ENCODE measurements around the gene UAP1. TPM values are rescaled to one million over a fixed set of nuclear protein-coding genes. Genes with fewer than 3 reads are reported as not detected.

UAP1 gene
- total RNA-seq, 1 donor from 2014 or later, result 55.4 TPM

DNA sequence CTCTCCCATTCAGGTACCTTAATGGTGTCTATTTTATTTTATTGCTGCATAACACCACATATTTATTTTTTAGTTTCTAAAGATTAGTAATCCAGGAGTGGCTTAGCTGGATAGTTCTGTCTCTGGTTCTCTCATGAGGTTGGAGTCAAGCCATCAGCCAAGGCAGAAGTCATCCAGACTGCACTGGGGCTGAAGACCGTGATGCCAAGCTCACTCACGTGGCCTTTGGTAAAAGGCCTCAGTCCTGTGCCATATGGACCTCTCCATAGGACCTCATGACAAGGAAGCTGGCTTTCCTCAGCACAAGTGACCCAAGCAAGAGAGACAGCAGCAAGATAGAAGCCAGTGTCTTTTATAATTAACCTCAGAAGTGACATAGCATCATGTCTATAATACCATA lies 47.8 kb downstream of the UAP1 start:
- H3K4me3 ChIP-seq (ENCODE audit: low read depth, low read length), result no peak overlapping the region
- TF ChIP-seq, protein P1, sequence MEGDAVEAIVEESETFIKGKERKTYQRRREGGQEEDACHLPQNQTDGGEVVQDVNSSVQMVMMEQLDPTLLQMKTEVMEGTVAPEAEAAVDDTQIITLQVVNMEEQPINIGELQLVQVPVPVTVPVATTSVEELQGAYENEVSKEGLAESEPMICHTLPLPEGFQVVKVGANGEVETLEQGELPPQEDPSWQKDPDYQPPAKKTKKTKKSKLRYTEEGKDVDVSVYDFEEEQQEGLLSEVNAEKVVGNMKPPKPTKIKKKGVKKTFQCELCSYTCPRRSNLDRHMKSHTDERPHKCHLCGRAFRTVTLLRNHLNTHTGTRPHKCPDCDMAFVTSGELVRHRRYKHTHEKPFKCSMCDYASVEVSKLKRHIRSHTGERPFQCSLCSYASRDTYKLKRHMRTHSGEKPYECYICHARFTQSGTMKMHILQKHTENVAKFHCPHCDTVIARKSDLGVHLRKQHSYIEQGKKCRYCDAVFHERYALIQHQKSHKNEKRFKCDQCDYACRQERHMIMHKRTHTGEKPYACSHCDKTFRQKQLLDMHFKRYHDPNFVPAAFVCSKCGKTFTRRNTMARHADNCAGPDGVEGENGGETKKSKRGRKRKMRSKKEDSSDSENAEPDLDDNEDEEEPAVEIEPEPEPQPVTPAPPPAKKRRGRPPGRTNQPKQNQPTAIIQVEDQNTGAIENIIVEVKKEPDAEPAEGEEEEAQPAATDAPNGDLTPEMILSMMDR (IDR thresholded peaks at IDR 0.05; ENCODE audit: insufficient read depth, low read length, poor library complexity, severe bottlenecking), result no peak
- no peaks in the 10 kb centered on the region for H3K36me3 ChIP-seq (ENCODE audit: control insufficient read depth, insufficient read depth, low read length)
- no peak for DNase-seq (ENCODE audit: low read depth)
- no peaks in the 10 kb centered on the region for H3K27me3 ChIP-seq (ENCODE audit: control insufficient read depth, insufficient read depth, low read length)

DNA sequence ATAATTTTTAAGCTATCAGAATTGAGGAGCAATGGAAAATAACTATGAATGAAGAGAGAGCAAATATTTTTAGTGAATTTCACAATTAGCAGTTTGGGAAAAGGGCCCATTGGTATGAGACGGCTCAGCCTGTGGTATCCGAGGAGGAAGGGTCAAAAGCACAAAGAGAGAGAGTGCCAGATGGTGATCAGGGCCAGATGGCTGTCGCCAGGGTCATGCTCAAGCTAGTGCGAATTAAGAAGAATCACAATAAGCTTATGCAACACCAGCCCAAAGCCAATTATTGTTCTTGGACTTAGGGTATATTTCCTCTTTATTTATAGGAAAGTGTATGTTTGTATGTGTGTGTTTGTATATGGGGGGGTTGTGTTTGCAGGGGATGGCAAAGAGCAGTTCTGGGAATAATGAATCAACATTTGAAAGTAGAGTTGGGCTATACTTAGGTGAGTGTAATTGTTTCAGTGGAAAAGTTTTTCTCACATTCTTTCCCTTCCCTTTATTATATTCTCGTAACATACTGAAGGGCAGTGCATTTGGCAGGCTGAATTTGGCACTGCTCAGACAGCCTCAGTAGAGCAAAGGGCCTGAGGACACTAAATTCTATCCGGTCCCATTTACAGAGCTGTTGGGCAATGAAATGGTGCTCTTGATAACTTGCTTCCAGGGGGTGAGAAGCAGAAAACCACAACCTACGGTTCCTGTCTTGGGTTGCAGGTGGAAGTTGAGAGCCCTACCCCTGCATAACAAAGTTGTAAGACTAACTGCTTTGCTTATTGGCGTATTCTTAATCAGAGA lies 51.3 kb downstream of the UAP1 start:
- no peaks in the 10 kb centered on the region for H3K27me3 ChIP-seq (ENCODE audit: control insufficient read depth, insufficient read depth, low read length)
- no peaks in the 10 kb centered on the region for H3K36me3 ChIP-seq (ENCODE audit: control insufficient read depth, insufficient read depth, low read length)
- no peak overlapping the region for H3K4me3 ChIP-seq (ENCODE audit: low read depth, low read length)
- TF ChIP-seq, protein P1 (IDR thresholded peaks at IDR 0.05; ENCODE audit: insufficient read depth, low read length, poor library complexity, severe bottlenecking), result no peak
- no peak for DNase-seq (ENCODE audit: low read depth)

DNA sequence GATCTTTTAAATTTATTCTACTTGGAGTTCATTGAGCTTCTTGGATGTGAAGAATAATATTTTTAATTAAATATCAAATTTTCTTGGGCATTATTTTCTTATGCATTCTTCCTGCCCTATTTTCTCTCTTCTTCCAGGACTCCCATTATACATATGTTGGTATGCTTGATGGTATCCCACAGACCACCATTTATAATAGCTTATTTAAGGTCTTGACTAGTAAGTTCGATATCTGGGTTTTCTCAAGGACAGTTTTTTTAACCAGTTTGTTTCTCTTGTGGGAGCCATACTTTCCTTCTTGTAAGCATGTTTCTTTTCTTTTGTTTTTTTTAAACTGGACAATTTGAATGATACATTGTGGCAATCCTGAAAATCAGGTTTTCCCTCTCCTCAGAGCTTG lies 55.3 kb downstream of the UAP1 start:
- Histone ChIP-seq H3K27me3 (ENCODE audit: control insufficient read depth, insufficient read depth, low read length) (no peaks in the 10 kb centered on the region), H3K4me3 (ENCODE audit: low read depth, low read length) (no peak overlapping the region), H3K36me3 (ENCODE audit: control insufficient read depth, insufficient read depth, low read length) (no peaks in the 10 kb centered on the region)
- DNase-seq (ENCODE audit: low read depth), result no peak
- TF ChIP-seq, protein P1 (IDR thresholded peaks at IDR 0.05; ENCODE audit: insufficient read depth, low read length, poor library complexity, severe bottlenecking), result no peak

DNA sequence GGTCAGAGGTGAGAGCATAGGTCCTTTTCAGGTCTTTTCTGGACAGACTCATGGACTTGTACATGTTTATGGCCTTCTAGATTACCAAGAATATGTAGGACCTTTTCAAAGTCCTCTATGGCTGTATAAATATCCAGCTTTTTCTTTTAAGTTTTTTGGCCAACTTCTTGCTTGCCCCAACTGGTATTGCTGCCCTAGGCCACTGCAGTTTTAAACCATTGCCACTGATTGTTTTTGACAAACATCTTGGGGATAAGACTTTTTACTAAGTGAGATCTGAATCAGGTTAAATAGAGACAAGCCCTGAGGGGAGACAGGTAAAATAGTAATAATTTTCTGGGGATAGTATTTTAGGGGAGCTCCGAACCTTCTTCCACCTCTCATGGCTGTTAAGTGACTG lies 56.0 kb downstream of the UAP1 start:
- no peak for DNase-seq (ENCODE audit: low read depth)
- Histone ChIP-seq H3K4me3 (ENCODE audit: low read depth, low read length) (no peak overlapping the region), H3K36me3 (ENCODE audit: control insufficient read depth, insufficient read depth, low read length) (no peaks in the 10 kb centered on the region), H3K27me3 (ENCODE audit: control insufficient read depth, insufficient read depth, low read length) (no peaks in the 10 kb centered on the region)
- TF ChIP-seq, protein P1 (IDR thresholded peaks at IDR 0.05; ENCODE audit: insufficient read depth, low read length, poor library complexity, severe bottlenecking), result no peak

DNA sequence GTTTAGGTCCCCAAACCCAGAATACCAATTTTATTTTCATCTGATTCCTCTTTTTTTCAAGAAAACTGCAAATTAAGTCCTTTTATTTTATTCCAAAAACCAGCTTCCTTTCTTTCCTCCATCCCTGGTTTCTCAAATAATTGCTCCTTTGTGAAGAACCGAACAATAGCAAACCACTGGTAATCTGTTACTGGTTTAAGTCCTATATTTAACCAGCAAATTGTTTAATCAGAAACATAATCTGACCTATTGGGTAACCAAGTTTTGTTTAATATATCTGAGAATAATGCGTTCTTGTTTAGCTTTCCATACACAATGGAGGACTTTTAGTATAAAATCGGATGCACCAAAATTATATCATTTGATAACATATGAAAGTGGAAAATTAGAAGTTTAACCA lies 57.6 kb downstream of the UAP1 start:
- no peaks in the 10 kb centered on the region for H3K36me3 ChIP-seq (ENCODE audit: control insufficient read depth, insufficient read depth, low read length)
- TF ChIP-seq, protein P1 (IDR thresholded peaks at IDR 0.05; ENCODE audit: insufficient read depth, low read length, poor library complexity, severe bottlenecking), result no peak
- no peaks in the 10 kb centered on the region for H3K27me3 ChIP-seq (ENCODE audit: control insufficient read depth, insufficient read depth, low read length)
- DNase-seq (ENCODE audit: low read depth), result no peak
- H3K4me3 ChIP-seq (ENCODE audit: low read depth, low read length), result no peak overlapping the region

DNA sequence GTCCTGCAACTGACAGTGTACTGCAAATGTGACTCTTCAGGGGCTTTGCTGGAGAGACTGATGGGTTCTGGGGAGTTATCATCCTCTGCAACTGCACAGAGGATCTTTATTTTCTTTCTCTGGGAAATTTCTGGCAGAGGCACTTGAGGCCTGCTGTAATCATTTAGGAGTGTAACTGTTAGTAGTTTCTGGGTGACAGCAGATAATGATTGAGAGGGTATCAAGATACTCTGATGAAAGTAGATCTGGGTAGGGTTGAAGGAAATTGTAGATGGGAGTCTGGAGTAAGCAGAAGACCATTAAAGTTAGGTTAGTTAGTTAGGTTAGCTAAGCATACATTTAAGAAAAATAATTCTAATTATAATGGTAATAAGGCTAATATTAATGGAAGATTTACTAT lies 59.7 kb downstream of the UAP1 start:
- no peaks in the 10 kb centered on the region for H3K36me3 ChIP-seq (ENCODE audit: control insufficient read depth, insufficient read depth, low read length)
- TF ChIP-seq, protein P1 (IDR thresholded peaks at IDR 0.05; ENCODE audit: insufficient read depth, low read length, poor library complexity, severe bottlenecking), result no peak
- no peak for DNase-seq (ENCODE audit: low read depth)

More for the DNA sequence above, 59.7 kb downstream of the UAP1 start:
- Histone ChIP-seq H3K27me3 (ENCODE audit: control insufficient read depth, insufficient read depth, low read length) (no peaks in the 10 kb centered on the region), H3K4me3 (ENCODE audit: low read depth, low read length) (no peak overlapping the region)

Measured in kidney epithelial cell (primary cell).